SH-SY5Y (cell line): ENCODE measurements around the gene RRAS2.

Source experiments
- GATA2 ChIP-seq: IDR thresholded peaks from 2 replicates; pipeline ENCODE4 v1.6.1; 2011; ENCODE audit warnings: mild to moderate bottlenecking, low read depth, low read length
- GATA3 ChIP-seq: IDR thresholded peaks from 2 replicates; pipeline ENCODE4 v1.6.1; 2011; ENCODE audit warnings: low read depth, mild to moderate bottlenecking, low read length, moderate library complexity

RRAS2 gene

GRCh38 chr11:14334893-14335292 lies 24.1 kb downstream of the RRAS2 start:
- TF ChIP-seq GATA2 (no peak), GATA3 (no peak)

GRCh38 chr11:14334192-14334591 lies 24.8 kb downstream of the RRAS2 start:
- TF ChIP-seq GATA2: no peak
- no peak for TF ChIP-seq GATA3

DNA sequence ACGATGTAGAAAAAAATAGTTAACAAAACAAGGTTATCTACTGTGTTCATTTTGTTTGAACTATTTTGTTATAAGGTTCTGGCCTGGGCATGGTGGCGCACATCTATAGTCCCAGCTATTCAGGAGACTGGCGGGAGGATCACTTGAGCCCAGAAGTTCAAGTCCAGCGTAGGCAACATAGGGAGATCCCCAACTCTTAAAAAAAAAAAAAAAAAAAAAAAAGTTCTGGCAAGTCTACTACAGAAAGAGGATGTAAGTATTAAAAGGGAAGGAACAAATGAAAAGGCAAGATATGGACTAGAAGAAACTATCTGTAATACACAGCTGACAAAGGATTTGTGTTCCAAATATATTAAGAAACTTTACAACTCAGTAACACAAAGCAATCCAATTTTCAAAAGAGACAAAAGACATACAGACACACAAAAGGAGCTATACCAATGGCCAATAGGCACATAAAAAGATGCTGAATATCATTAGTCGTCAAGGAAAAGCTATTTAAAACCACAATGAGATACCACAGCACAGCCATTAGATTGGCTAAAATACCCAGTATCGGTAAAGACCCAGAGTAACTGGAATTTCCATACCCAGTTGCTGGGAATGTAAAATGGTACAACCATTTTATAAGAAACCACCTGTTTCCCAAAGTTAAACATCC lies 27.4 kb downstream of the RRAS2 start:
- TF ChIP-seq GATA2: no peak
- no peak for TF ChIP-seq GATA3

DNA sequence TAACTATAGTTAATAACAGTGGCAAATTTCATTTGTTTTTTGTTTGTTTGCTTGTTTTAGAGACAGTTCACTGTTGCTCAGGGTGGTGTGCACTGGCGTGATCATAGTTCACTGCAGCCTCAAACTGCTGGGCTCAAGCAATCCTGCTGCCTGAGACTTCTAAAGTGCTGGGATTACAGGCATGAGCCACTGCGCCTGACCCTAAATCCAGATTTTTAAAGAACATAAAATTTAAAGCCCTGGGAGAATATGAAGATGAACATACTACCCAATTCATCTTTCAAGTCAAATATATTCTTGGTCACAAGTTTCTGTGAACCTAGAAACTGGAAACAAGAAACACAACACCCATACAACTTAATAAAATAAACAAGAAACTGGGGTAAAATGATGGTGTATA lies 28.1 kb downstream of the RRAS2 start:
- TF ChIP-seq GATA2 (no peak), GATA3 (no peak)

DNA sequence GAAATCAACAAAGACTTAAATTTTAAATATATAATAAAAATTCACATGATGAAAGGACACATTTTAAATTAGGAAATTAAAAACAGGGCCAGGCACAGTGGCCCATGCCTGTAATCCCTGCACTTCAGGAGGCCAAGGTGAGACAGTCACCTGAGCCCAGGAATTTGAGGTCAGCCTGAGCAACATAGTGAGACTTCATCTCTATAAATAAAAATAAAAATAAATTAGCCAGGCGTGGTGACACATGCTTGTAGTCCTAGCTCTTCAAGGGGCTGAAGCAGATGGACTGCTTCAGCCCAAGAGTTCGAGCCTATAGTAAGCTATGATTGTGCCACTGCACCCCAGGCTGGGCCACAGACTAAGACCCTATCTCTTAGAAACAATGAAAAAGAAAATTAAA lies 29.3 kb downstream of the RRAS2 start:
- no peak for TF ChIP-seq GATA3

- TF ChIP-seq GATA3: no peak
Observed at GRCh38 chr11:14327116-14327515, 31.9 kb downstream of the RRAS2 start.

- TF ChIP-seq GATA2: no peak
- TF ChIP-seq GATA3: no peak
Observed at GRCh38 chr11:14323118-14323676, 35.8 kb downstream of the RRAS2 start.

- no peak for TF ChIP-seq GATA2
- TF ChIP-seq GATA3: no peak
Observed at GRCh38 chr11:14322510-14322909, 36.5 kb downstream of the RRAS2 start.

- TF ChIP-seq GATA2 (no peak), GATA3 (no peak)
Observed at GRCh38 chr11:14320020-14320419, 39.0 kb downstream of the RRAS2 start.

GRCh38 chr11:14318581-14318981 lies 40.4 kb downstream of the RRAS2 start:
- TF ChIP-seq GATA3 (no peak), GATA2 (no peak)

DNA sequence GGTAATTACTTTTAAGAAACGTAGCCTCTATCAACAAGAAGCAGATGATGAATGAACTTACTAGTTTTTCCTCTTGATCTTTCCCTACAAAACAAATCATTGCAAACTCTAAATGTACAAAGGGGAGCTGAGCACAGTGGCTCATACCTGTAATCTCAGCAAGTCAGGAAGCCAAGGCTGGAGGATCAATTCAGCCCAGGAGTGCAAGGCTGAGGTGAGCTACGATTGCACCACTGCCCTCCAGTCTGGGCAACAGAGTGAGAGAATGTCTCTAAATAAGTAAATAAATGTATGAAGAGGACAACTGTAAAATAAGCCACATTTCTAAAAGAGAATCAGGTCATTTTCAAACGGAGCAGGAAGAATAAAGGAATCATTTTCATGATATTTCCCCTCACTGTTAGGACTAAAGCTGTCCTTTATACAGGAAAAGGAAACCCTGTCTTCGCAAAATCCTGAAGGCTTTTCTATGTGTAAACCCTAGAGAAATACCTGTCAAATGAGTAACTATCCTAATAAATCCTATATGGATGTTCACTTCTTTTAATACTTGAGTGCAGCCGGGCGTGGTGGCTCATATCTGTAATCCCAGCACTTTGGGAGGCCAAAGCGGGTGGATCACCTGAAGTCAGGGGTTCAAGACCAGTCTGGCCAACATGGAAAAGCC lies 41.2 kb downstream of the RRAS2 start:
- TF ChIP-seq GATA3 (no peak), GATA2 (no peak)

GRCh38 chr11:14315130-14315529 lies 43.9 kb downstream of the RRAS2 start:
- TF ChIP-seq GATA3 (no peak), GATA2 (no peak)

DNA sequence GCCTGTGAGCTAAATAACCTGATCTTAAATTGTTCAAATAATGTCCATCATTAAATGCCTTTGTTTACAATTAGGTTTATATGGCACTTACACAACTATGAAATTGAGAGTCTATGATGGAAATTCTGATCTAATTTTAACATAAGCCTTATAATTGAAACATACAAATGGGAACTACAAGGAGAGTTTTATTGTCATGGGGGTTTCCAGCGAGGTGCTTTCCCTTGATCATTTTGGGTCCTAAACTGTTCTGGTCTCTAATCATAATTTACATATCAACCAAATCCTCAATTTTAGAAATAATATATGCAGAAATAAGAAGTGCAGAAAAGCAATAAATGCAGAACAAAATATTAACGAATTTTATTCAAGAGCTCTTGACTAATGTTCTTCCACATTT lies 44.9 kb downstream of the RRAS2 start:
- TF ChIP-seq GATA2: no peak
- no peak for TF ChIP-seq GATA3

DNA sequence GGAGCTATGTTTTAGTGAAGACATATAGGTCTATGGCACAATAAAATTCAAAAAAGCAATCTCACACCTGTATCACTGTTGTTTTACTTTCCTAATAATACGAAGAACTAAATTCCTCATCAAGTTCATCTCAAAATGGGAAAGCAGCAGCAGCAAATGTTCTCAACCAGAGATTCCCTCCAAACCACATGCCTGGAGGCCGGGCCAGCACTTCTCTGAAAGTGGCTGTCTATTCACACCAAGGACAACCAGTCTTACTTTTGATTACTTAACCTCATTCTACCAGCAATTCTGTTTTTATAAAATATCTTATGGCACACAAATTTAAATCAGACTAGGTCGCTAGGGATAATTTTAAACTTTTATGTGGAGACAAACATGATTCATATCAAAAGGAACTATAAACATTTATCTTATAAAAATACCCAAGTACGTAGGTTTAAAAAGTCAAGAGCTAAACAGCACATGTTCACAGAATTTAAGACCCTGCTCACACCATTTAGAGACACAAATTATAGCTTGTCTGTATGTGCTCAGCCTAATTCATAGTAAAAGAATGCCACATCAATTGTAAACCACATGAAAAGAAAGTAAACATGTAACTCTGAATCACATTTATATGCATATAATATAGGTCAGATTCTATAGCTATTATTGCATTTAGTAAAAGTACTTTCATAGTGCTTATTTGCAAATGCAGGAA lies 46.1 kb downstream of the RRAS2 start:
- TF ChIP-seq GATA2 (no peak), GATA3 (no peak)

GRCh38 chr11:14310679-14311078 lies 48.3 kb downstream of the RRAS2 start:
- no peak for TF ChIP-seq GATA2
- no peak for TF ChIP-seq GATA3
